D721Med (cell line): ENCODE data around the gene SLC44A3.

Source experiments
- DNase-seq: peaks from one replicate; pipeline ENCODE4 v3.0.0; 2011; ENCODE audit warnings: low spot score; ENCODE audit not compliant: insufficient read length
- FAIRE-seq: peaks from 2 replicates; lab custom pipeline; 2011; peaks lifted over from hg19 to GRCh38; lab: Jason Lieb, UNC
- CTCF ChIP-seq: IDR thresholded peaks from 2 replicates; pipeline ENCODE4 v1.5.1; 2012; ENCODE audit warnings: mild to moderate bottlenecking, control low read depth; ENCODE audit not compliant: insufficient read depth; ENCODE audit errors: missing control alignments

SLC44A3 gene

DNA sequence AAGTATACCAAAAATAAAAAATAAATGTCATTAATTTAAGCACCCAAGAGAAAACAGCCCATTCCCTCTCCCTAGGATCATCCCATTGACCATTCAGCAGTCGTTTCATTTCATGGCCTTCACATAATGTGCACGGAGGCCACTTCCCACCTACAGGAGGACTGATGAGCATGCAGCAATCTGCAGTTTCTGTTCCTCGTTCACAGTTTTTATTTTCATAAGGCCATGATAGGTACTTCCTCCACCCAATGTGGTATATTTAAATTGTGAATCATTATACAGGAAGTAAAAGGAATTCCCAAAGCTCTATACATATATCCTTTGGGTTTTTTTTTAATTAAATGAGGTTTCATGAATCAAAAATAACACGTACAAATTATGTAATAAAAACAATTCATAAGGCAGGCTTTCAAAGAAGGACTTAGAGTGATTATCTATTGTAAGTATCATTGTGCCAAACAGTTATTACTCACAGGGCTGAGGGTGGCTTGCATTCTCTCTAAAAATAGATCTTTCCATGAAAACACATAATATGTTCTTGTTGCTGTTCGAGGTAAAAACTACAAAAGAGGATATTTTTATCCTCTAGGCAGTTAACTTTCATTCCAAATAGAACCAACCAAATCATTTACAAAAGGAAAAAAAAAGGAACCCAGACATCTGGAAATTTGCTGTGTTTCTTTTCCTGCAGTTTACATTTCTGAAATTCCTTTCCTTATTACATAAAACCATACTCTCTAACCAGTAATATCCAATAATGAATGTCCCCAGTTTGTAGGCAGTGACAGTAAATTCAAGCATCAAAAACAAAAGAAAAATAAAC lies 27.5 kb upstream of the SLC44A3 start:
- no peak for FAIRE-seq

DNA sequence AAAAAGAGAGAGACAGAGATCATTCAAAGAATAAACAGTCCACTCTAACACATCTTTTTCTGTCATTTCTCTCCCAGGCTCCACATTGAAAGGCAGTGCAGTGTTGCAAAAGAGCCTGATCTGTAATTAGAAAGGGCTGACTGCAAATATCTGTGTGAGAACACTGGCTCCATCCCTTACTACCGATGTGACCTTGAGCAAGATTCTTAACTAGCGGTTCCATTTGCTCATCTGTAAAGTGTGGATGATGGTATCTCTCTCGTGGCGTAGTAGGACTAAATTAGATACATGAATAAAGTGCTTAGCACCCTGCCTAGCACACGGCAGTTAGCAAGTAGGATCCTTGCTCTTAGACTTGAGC lies 26.9 kb upstream of the SLC44A3 start:
- FAIRE-seq, result no peak
- no peak for TF ChIP-seq CTCF
- no peak for DNase-seq

More for the DNA sequence above, 27.5 kb upstream of the SLC44A3 start:
- TF ChIP-seq CTCF, result no peak
- no peak for DNase-seq

DNA sequence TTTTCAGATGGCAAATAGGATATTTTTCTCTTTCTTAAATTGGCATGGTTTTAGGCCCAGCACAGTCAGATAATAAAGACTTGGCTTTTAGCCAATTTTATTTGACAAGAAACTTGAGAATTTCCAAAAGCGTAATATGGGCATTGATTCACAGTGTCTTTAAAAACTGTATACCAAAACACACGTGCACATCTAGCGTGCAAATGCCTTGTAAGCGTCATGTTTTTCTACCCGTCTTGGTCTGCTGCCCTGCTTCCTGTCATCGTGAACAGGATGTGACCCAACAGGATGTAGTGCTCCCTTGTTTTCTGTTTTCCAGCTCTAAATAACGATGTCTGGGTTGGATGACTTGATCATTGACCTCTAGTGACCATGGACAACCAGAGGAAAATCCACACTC lies 24.7 kb upstream of the SLC44A3 start:
- TF ChIP-seq CTCF, result no peak
- FAIRE-seq (no peak), DNase-seq (no peak)

DNA sequence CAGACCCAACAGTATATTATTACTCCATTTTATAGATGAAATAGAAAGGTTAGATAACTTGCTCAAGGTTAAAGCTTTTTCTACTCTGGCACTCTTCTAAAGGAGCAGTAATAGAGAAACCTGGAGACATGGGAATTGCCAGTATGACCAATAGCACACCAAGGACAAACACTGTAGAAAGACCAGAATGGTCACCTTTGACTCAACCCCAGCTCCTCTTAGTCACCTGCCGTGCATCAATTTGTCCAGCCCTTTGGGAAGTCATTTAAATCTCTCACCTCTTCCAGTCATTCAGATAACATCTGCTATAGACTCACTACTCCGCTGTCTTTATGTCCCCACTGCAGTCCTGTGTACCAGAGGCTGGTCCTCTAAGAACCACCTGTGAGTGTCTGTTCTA lies 23.9 kb upstream of the SLC44A3 start:
- no peak for TF ChIP-seq CTCF
- DNase-seq (no peak), FAIRE-seq (no peak)

- no peak for DNase-seq
- TF ChIP-seq CTCF, result no peak
- no peak for FAIRE-seq
Observed at GRCh38 chr1:94797291-94797690, 22.9 kb upstream of the SLC44A3 start.

DNA sequence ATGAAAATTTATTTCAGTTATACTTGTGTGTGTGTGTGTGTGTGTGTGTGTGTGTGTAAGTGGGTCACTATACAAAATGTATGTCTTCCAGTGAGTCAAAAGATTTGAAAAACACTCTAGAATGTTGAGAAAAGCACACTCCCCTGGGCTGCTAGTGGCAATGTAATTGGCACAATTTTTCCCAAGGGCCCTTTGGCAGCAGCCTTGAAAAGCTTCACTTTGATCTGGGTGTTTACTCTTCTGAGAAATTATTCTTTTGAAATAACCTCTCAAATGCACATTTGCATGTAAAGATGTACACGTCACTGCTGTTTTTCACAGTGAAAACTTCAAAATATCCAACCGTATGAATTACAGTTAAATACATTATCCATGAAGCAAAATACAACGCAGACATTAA lies 22.1 kb upstream of the SLC44A3 start:
- FAIRE-seq (no peak), DNase-seq (no peak)
- TF ChIP-seq CTCF, result no peak

GRCh38 chr1:94798462-94798861 lies 21.7 kb upstream of the SLC44A3 start:
- no peak for TF ChIP-seq CTCF
- FAIRE-seq, result no peak
- DNase-seq, result no peak
